Endothelial cell of umbilical vein (primary cell): ENCODE results near the gene TMEM161A. TPM values are rescaled to one million over a fixed set of nuclear protein-coding genes. Genes with fewer than 3 reads are reported as not detected.

Experiments
- BruUV-seq: library from RNA; stranded (reverse); fragments of 400-500 nt; replicated peaks from 2 replicates; lab custom pipeline; 2021; lab: Mats Ljungman, UMichigan
- CTCF ChIA-PET: fragments of 300-600, 350-600 bp; sonication (Branson Sonifier 250); formaldehyde crosslinking; loops from one replicate; lab custom pipeline; 2021; ENCODE audit warnings: antibody characterized with exemption, inconsistent platforms; lab: Charles Lee
- POLR2A ChIA-PET: fragments of 300-600, 350-600 bp; sonication (Branson Sonifier 250); formaldehyde crosslinking; loops from one replicate; lab custom pipeline; 2021; ENCODE audit warnings: antibody characterized with exemption, inconsistent platforms; lab: Charles Lee
- DNase-seq: peaks from one replicate; pipeline ENCODE4 v3.0.0-alpha.2; 2011; ENCODE audit warnings: low read depth, low spot score
- FAIRE-seq: peaks from 2 replicates; lab custom pipeline; 2011; peaks lifted over from hg19 to GRCh38; lab: Jason Lieb, UNC
- H2AFZ ChIP-seq: 2 replicates; pipeline ENCODE4 v1.6.0; 2012; ENCODE audit warnings: low read depth, low read length, control low read depth, inconsistent platforms
- H3K27ac ChIP-seq: 2 replicates; pipeline ENCODE4 v1.5.1; 2011; ENCODE audit warnings: low read depth, mild to moderate bottlenecking, control low read depth, low read length, moderate library complexity; ENCODE audit not compliant: insufficient read depth
- H3K27me3 ChIP-seq, 2 experiments: 2 replicates each; pipeline versions ENCODE4 v1.6.0 to v1.6.1; 2011; ENCODE audit warnings: low read length in 2 of 2, mixed read lengths in 1 of 2; ENCODE audit not compliant: control insufficient read depth in 2 of 2, insufficient read depth in 2 of 2
- H3K36me3 ChIP-seq, 2 experiments: 2 replicates in 1 of 2; 3 replicates in 1 of 2; pipeline ENCODE4 v1.5.1; 2011; ENCODE audit warnings: low read length in 2 of 2, mild to moderate bottlenecking in 1 of 2, moderate library complexity in 1 of 2; ENCODE audit not compliant: control insufficient read depth in 2 of 2, insufficient read depth in 2 of 2; ENCODE audit errors: extremely low read depth in 1 of 2
- H3K4me1 ChIP-seq: 3 replicates; pipeline ENCODE4 v1.5.1; 2011; ENCODE audit warnings: mild to moderate bottlenecking, low read length; ENCODE audit not compliant: control insufficient read depth, insufficient read depth; ENCODE audit errors: extremely low read depth
- H3K4me2 ChIP-seq: 2 replicates; pipeline ENCODE4 v1.6.1; 2011; ENCODE audit warnings: low read length, control low read depth, mixed read lengths; ENCODE audit not compliant: insufficient read depth
- H3K4me3 ChIP-seq, 3 experiments: fragments of 200-600 bp in 1 of 3; sonication (generic), shearing (Covaris generic) in 1 of 3; replicated peaks in 1 of 3; 2 replicates each; pipeline ENCODE4 v1.5.1; 2011 to 2016; ENCODE audit warnings: control low read depth in 3 of 3, low read length in 3 of 3, mild to moderate bottlenecking in 2 of 3, inconsistent platforms in 1 of 3, low read depth in 1 of 3, moderate library complexity in 1 of 3; ENCODE audit not compliant: insufficient read depth in 1 of 3
- H3K79me2 ChIP-seq: 2 replicates; pipeline ENCODE4 v1.6.0; 2012; ENCODE audit warnings: low read length, inconsistent platforms; ENCODE audit not compliant: control insufficient read depth, insufficient read depth
- H3K9ac ChIP-seq: replicated peaks from 2 replicates; pipeline ENCODE3; 2011; ENCODE audit warnings: low read length, control low read depth; ENCODE audit not compliant: insufficient read depth; ENCODE audit errors: extremely low read depth
- H3K9me1 ChIP-seq: replicated peaks from 3 replicates; pipeline ENCODE4 v1.6.0; 2011; ENCODE audit warnings: mild to moderate bottlenecking, low read length; ENCODE audit not compliant: control insufficient read depth, insufficient read depth; ENCODE audit errors: extremely low read depth
- H3K9me3 ChIP-seq: replicated peaks from 2 replicates; pipeline ENCODE4 v1.5.1; 2012; ENCODE audit warnings: low read length, inconsistent platforms; ENCODE audit not compliant: control insufficient read depth, insufficient read depth
- H4K20me1 ChIP-seq: replicated peaks from 2 replicates; pipeline ENCODE3; 2011; ENCODE audit warnings: mild to moderate bottlenecking, low read length; ENCODE audit not compliant: control insufficient read depth, insufficient read depth; ENCODE audit errors: extremely low read depth
- CTCF ChIP-seq, 2 donors: IDR thresholded peaks; 1 replicate in 1 of 2; 2 replicates in 1 of 2; pipeline ENCODE4 v1.5.1; 2011; ENCODE audit warnings: low read length in 2 of 2, mild to moderate bottlenecking in 2 of 2, moderate library complexity in 2 of 2, control low read depth in 1 of 2, inconsistent platforms in 1 of 2, low read depth in 1 of 2; ENCODE audit not compliant: insufficient read depth in 1 of 2; ENCODE audit errors: extremely low read depth in 1 of 2
- EZH2 ChIP-seq: IDR thresholded peaks from 2 replicates; pipeline ENCODE4 v1.6.1; 2012; ENCODE audit warnings: borderline replicate concordance, low read depth, mild to moderate bottlenecking, moderate library complexity, low read length, inconsistent platforms; ENCODE audit not compliant: severe bottlenecking
- FOS ChIP-seq: IDR thresholded peaks from 2 replicates; pipeline ENCODE4 v1.6.1; 2011; ENCODE audit warnings: mild to moderate bottlenecking, low read length, moderate library complexity, borderline replicate concordance; ENCODE audit not compliant: insufficient read depth
- GATA2 ChIP-seq: IDR thresholded peaks from 2 replicates; pipeline ENCODE4 v1.7.0; 2011; ENCODE audit warnings: low read depth, mild to moderate bottlenecking, moderate library complexity, mixed read lengths, low read length; ENCODE audit not compliant: insufficient read length, insufficient read depth
- JUN ChIP-seq: IDR thresholded peaks from 2 replicates; pipeline ENCODE4 v1.6.1; 2011; ENCODE audit warnings: borderline replicate concordance, low read depth; ENCODE audit not compliant: insufficient read length, insufficient read depth
- MAX ChIP-seq: IDR thresholded peaks from 2 replicates; pipeline ENCODE4 v1.6.1; 2011; ENCODE audit not compliant: insufficient read depth, insufficient read length
- MYC ChIP-seq: IDR thresholded peaks from one replicate; pipeline ENCODE4 v1.6.1; 2011; ENCODE audit warnings: mild to moderate bottlenecking, low read depth, low read length
- POLR2A ChIP-seq: IDR thresholded peaks from 2 replicates; pipeline ENCODE4 v1.6.1; 2012; ENCODE audit warnings: low read depth, mild to moderate bottlenecking, control low read depth, low read length
- POLR2AphosphoS5 ChIP-seq: IDR thresholded peaks from 2 replicates; pipeline ENCODE4 v1.6.1; 2012; ENCODE audit warnings: low read depth, mild to moderate bottlenecking, control low read depth, low read length, moderate library complexity; ENCODE audit not compliant: insufficient read depth
- dilution Hi-C: fragments of 300-500 bp; cut with MboI; formaldehyde crosslinking; loops from one replicate; pipeline ENCODE4 v1.15.0; 2019; ENCODE audit warnings: low sequenced_read_pairs; ENCODE audit not compliant: extremely low pct_ligation_motif_present
- intact Hi-C: fragments of 100-400 bp; cut with micrococcal nuclease; formaldehyde crosslinking; loops from one replicate; pipeline ENCODE4 v1.10.0; 2022
- polyA plus RNA-seq, 4 experiments: library from polyadenylated mRNA; depleted of rRNA in 3 of 4; stranded (reverse) in 3 of 4; unstranded in 1 of 4; fragments of >200 nt; gene quantifications; 2 replicates each; pipeline versions ENCODE4 v1.2.1 to v1.2.3, GENCODE V29; 2011 to 2012; ENCODE audit warnings: missing spikeins in 1 of 4
- total RNA-seq: library from RNA; stranded (reverse); gene quantifications from 2 replicates; pipeline ENCODE4 v1.2.3, GENCODE V29; 2021

The TMEM161A gene
- total and polyA plus RNA-seq, 2 donors (not counting 3 experiments of a cell fraction or from before 2014, with no cell fraction given): 24.1 to 54.9 TPM

GRCh38 chr19:19134687-19135158, 3.6 kb downstream of the TMEM161A start:
- no peaks in the 10 kb centered on the region for H3K27me3 ChIP-seq
- H2AFZ ChIP-seq: no peak overlapping the region
- CTCF ChIA-PET: interaction anchor here (0.7 kb wide), 1 partner anchor 11 kb away, joined by 3 read pairs; no protein-coding TSS in a partner anchor
- POLR2A ChIA-PET: no interaction called here
- dilution Hi-C loops (no loop called here), intact Hi-C loops (no loop called here)
- no peaks in the 10 kb centered on the region for H4K20me1 ChIP-seq
- no peak overlapping the region for H3K4me3 ChIP-seq
- no peaks in the 10 kb centered on the region for H3K9me3 ChIP-seq
- H3K27ac ChIP-seq: no peak overlapping the region
- H3K79me2 ChIP-seq: no peaks in the 10 kb centered on the region
- TF ChIP-seq POLR2A (no peak), CTCF (IDR thresholded peaks at IDR 0.05; ENCODE audit: extremely low read depth in 1 of 2, insufficient read depth in 1 of 2, low read depth in 1 of 2, low read length in 2 of 2) (no peak), JUN (no peak), POLR2AphosphoS5 (no peak), MYC (no peak), GATA2 (no peak), FOS (no peak), MAX (no peak), EZH2 (no peak)
- BruUV-seq: no TSS peak
- no peak overlapping the region for H3K9ac ChIP-seq
- no peaks in the 10 kb centered on the region for H3K9me1 ChIP-seq
- no peak overlapping the region for H3K4me2 ChIP-seq
- H3K4me1 ChIP-seq: peaks cover 8% of the 10 kb centered on the region
- no peak for DNase-seq
- no peak for FAIRE-seq
- H3K36me3 ChIP-seq: no peaks in the 10 kb centered on the region
